ENCODE results near the gene PLCH2. TPM values are rescaled to one million over a fixed set of nuclear protein-coding genes. Genes with fewer than 3 reads are reported as not detected.

PLCH2 gene
- total RNA-seq, 4 donors from 2014 or later, result 0.16 to 1.7 (median 0.44) TPM

DNA sequence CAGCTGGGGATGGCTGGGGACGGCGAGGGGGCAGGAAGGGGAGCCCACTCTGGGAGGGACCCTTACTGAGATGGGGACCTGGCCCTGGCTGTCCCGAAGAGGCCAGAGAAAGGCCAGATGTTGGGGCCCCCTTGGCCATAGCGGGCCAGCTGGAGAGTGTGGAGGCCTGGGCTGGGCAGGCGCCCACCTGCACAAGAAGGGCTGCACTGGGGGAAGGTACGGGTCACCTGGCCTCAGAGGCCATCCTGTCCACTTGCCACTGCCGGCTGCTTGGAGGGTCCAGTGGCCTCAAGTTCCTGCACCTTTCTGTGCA is 5.0 kb upstream of the PLCH2 start:
- ATAC-seq (ENCODE audit: low FRiP score) (no peak), DNase-seq (ENCODE audit: low spot score) (no peak)
- TF ChIP-seq, protein P1, sequence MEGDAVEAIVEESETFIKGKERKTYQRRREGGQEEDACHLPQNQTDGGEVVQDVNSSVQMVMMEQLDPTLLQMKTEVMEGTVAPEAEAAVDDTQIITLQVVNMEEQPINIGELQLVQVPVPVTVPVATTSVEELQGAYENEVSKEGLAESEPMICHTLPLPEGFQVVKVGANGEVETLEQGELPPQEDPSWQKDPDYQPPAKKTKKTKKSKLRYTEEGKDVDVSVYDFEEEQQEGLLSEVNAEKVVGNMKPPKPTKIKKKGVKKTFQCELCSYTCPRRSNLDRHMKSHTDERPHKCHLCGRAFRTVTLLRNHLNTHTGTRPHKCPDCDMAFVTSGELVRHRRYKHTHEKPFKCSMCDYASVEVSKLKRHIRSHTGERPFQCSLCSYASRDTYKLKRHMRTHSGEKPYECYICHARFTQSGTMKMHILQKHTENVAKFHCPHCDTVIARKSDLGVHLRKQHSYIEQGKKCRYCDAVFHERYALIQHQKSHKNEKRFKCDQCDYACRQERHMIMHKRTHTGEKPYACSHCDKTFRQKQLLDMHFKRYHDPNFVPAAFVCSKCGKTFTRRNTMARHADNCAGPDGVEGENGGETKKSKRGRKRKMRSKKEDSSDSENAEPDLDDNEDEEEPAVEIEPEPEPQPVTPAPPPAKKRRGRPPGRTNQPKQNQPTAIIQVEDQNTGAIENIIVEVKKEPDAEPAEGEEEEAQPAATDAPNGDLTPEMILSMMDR (IDR thresholded peaks at IDR 0.05), result no peak

DNA sequence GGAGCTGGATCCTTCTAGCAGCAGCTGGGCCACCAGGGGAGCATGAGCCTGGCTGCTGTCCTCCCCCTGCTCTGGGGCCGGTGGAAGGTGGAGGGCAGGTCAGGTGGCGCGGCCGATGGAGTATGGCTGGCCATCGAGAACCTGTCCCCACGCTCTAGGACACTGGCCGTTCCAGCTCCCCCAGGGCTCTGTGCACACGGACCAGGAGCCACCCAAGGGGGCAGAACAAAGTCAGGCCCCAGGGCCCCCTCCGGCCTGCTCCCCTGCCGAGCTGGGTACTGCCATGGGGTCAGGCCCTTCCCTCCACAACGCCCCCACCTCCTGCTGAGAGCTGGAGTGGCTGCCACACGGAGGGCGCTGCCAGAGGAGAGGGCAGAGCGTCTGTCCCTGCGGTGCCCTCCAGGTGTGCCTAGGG is 4.5 kb upstream of the PLCH2 start:
- ATAC-seq (ENCODE audit: low FRiP score) (no peak), DNase-seq (ENCODE audit: low spot score) (no peak)
- TF ChIP-seq, protein P1 (IDR thresholded peaks at IDR 0.05), result no peak

DNA sequence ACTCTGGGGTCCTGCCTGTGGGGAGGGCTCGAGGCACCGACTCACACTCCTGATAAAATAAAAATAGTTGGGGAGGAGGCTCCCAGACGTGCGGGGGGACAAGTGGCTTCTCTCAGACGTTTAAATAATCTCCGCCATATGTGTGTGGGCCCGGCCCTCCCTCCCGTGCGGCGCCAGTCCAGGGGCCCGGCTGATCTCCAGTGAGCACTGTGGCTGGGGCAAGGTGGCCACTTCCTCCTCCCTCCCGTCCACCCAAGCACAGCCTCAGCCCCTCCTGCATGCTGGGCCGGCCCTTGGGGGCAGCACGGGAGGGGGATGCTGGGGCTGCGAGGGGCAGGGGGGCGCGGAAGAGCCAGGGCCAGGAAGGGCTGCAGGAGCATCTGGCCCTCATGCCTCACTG is 4.0 kb upstream of the PLCH2 start:
- TF ChIP-seq, protein P1 (IDR thresholded peaks at IDR 0.05), result no peak
- no peak for DNase-seq (ENCODE audit: low spot score)
- ATAC-seq (ENCODE audit: low FRiP score), result no peak

DNA sequence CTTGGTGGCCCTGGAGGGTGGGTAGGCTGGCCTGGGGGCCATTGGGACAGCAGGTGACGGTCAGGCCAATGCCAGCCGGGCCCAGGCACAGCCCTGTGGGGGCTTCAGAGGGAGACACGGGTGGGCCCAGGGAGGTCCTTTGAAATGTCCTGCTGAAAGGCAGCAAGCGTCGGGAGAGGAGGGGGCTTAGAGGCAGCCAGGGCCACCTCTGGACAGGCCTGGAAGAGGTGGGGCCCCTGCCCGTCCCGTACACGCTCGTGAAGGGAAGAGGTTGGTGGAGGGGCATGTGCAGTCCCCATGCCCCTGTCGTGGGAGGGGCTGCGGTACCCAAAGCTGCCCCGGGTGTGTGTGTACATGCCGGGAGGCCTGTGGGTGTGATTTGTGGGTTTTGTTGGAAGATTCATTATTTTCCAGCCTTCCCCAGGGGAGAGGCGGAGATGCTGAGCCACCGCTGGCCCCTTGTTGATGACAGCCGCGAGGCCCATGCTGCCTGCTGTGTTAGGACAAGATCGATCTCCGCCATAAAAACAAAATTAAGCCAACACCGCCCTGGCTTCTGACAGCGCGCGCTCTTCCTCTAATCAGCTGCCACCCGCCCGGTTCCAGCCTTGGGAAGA is 3.4 kb upstream of the PLCH2 start:
- ATAC-seq (ENCODE audit: low FRiP score), result no peak
- DNase-seq (ENCODE audit: low spot score), result no peak

DNA sequence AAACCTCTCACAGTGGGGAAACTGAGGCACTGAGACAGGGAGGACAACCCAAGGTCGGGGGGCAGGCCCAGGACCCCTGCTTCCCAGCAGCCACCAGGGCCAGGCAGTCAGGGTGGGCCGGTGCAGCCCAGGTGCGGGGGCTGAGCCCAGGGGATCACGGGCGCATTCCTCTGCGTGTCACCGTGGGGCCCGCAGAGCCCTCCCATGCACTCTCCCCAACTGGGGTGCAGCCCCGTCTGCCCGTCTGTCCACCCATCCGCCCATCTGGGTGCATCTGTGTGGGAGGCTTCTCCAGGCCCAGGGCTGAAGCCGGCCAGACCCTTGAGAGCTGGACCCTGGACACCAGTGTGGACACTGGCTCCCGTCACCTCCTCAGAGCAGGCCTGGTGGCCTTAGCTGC is 2.9 kb upstream of the PLCH2 start:
- DNase-seq (ENCODE audit: low spot score) (no peak), ATAC-seq (ENCODE audit: low FRiP score) (no peak)
- TF ChIP-seq, protein P1 (IDR thresholded peaks at IDR 0.05), result no peak

More for the DNA sequence above, 3.4 kb upstream of the PLCH2 start:
- TF ChIP-seq, protein P1 (IDR thresholded peaks at IDR 0.05), result no peak

DNA sequence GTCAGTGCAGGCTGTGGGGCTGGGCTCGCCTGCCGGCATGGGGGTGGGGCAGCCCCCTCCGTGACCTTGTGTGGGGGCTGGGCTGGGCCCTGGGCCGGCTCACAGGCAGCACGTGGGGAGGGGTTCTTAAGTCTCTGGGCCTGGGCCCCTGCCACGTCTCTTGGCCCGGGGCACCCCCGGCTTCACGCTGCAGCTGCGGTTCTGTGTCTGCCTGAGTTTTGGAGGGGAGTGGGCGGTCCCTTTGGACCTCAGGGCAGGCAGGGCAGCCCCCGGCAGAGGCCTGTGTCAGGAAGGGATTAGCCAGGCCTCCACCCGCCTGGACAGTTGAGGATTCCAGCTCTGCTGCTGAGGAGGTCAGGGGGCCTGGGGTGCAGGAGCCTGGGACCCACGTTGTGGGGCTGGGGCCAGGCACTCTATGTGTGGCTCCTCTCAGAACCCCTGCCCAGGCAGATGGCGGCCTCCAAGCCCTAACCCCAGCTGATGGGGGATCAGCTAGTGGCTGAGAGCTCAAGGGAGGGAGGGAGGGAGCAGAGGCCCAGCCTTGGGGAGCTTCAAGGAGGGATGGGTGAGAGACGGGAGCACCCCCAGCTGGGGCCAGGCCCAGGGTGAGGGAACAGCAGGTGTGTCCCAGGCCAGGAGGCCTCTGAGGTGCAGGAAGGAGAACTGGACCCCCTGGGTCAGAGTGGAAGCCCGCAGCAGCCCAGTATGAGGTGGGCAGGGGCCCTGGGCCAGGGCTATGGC is 1.8 kb upstream of the PLCH2 start:
- TF ChIP-seq, protein P1 (IDR thresholded peaks at IDR 0.05), result no peak
- ATAC-seq (ENCODE audit: low FRiP score) (no peak), DNase-seq (ENCODE audit: low spot score) (no peak)

DNA sequence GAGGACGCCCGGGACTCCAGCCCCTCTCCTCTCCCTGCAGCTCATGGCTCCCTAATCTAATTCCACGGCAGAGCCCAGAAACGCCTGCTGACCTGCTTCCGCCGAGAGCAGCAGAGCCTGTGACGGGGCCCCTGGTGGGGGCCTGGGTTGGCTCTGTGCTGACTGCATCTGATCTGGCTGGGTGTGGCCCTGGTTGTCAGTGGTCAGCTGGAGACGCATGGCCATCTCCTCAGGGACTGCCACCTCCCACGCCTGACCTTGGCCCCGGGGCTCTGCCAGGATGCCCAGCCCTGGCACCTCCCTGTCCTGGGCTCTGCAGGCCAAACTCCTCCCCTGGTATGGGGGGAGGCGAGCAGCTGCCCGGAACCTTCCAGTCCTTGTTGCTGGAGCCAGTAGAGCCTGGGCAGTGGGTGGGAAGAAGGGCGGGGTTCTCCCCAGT is 1.1 kb upstream of the PLCH2 start:
- TF ChIP-seq, protein P1 (IDR thresholded peaks at IDR 0.05), result no peak
- DNase-seq (ENCODE audit: low spot score) (no peak), ATAC-seq (ENCODE audit: low FRiP score) (peak; percentile 70)

All from omental fat pad (tissue), 4 donors.